Activated CD4-positive, alpha-beta T cell treated with anti-CD3 and anti-CD28 coated beads, Interleukin-2, Interleukin-4, amounts not matched to agents 100 ng/mL and 50 ng/mL, durations not matched to agents 16 hours and 8 hours (primary cell): Measurements from ENCODE around the gene PLXND1.
A peak's percentile ranks its signal among the peaks of the same experiment; 100 is the strongest.

Source experiments
- DNase-seq: peaks from one replicate; pipeline ENCODE4 v3.0.0-alpha.2; 2020; ENCODE audit warnings: low spot score

The PLXND1 gene

DNA sequence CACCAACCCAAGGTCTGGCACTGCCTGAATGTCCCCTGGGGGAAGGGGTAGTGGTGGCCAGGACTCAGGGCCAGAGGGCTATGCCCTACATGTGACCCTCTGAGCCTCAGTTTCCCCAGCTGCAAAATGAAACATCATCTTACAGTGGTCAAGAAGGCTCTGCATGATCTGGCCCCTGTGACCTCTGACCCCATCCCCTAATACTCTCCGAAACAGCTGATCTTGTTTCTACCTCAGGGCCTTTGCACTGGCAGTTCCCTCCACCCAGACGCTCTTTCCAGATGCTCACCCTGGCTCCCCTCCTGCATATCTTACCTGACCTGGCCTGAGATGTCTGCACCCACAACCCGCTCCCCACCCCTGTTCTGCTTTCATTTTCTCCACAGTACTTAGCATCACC, 21.8 kb downstream of the PLXND1 start:
- no peak for DNase-seq

DNA sequence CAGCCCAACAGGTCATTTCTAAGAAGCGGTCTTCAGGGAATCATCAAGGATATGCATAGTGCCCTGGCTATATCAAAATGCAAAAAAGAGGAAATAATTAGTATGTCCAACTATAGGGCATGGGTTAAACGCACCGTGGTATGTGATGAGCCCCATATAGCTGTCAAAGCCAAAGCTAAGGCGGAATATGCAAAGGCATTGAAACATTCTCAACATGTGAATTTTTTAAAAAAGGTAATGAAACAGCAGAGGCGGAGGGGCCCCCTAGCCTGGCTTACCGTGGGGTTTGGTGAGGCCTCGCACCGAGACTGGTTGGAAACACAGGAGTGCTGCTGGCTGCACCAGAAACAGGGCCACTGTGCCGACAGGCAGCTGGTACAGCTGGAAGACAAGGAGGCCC, 23.2 kb downstream of the PLXND1 start:
- no peak for DNase-seq

DNA sequence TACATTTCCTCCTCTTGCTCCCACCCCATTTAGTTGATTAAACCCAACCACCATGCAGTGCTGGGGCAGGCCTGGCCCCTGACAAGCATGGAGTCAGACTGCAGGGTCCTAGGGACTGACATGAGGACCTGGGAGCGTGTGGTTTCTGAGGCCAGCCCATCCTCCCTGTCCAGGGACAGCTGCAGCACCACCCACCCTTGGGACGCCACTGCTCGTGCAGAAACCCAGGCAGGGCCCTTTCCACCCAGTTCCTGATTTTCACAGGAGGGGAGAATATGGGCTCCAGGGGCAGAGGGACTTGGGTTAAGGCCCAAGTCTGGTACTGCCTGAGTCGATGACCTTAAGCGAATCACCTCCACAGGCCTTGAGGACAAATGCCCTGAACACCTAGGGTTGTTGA, 23.7 kb downstream of the PLXND1 start:
- no peak for DNase-seq

DNA sequence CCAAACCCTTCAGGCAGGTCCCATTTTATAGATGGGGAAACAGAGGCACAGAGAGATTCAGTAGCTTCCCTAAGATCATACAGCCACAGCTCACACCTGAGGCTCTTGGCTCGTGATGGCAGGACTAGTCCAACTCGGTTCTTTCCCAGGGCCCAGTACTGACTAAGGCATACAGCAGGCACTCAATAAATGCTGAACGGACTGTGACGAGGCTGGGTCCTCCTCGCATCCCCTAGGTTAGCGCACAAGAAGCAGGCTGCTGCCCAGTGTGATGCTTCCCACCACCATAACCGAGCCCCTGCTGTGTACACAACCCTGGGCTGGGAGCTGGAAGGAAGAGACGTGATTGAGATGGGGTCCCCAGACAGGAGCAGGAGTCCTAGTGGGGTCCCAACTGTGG, 24.9 kb downstream of the PLXND1 start:
- DNase-seq, result no peak

DNA sequence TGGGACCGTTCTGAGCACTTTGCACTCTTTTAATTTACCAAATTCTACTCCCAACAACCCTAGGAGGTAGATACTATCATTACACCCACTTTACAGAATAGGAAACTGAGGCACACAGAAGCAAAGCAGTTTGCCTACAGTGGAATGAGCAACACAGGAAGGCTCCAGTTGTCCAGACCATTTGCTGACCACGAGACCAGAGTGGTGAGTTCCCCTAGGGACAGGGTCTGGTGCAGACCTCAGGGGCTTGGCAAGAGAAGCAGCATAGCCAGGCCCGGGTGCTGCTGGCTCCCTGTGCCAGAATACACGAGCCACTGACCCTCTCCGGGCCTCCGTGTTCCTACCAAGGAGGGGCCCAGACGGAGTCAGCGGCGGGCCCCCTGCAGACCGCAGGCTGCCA, 26.5 kb downstream of the PLXND1 start:
- DNase-seq, result no peak

DNA sequence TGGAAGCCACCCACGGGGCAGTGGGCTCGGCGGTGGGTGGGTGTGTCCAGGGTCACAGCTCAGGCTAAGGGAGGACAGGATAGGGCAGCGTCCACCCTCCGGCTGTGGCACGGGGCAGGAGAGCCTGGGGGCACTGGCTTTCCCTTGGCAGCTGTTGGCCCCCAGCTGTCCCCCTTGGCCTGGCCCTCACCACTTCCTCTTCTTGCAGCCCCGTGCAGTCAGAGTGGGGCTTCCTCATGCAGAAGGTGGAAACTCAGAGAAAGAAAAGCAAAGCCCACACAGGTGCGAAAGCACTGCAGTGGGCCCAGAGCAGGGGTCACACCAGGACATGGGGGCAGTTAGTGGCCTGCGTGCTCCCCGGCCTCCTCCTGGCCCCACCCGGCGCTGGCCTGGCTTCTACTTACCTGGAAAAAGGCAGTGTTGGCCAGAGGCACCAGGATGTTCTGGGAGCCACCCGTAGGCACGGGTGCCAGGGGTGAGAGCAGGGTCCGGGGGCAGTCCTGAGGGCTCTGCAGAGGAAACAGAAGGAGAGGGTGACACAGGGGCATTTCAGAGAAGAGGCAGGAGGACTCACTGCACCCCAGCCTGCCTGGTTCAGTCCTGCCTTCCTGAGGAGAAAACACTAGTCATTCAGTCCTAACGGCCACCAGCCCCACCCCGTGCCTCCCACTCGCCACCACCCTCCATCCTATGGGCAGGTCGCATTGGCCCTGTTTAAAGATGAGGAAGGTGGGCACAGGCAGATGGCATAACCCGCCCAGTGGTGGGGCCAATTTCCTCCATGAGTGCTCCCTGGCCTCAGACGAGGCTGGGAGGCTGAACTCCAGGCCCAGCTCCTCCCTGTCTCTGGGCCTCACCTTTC, 28.3 kb downstream of the PLXND1 start:
- no peak for DNase-seq

DNA sequence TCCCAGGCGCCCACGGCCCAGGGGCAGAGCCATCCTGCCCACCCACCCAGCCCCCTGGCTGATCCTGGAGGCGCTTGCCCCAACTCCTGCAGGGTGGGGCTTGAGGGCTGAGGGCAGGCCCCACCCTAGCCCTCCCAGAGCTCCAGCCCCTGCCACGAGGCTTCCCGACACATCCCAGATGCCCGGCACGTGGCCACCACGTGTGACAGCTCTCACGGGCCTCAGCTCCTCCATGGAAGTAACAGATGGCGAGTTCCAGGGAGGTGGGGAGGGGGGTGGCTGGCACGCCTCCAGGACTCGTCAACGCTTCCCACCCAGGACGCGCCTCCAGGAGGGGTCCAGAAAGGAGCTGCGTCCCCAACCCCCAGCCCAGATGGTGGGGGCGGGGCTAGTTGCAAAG, 29.1 kb downstream of the PLXND1 start:
- no peak for DNase-seq

DNA sequence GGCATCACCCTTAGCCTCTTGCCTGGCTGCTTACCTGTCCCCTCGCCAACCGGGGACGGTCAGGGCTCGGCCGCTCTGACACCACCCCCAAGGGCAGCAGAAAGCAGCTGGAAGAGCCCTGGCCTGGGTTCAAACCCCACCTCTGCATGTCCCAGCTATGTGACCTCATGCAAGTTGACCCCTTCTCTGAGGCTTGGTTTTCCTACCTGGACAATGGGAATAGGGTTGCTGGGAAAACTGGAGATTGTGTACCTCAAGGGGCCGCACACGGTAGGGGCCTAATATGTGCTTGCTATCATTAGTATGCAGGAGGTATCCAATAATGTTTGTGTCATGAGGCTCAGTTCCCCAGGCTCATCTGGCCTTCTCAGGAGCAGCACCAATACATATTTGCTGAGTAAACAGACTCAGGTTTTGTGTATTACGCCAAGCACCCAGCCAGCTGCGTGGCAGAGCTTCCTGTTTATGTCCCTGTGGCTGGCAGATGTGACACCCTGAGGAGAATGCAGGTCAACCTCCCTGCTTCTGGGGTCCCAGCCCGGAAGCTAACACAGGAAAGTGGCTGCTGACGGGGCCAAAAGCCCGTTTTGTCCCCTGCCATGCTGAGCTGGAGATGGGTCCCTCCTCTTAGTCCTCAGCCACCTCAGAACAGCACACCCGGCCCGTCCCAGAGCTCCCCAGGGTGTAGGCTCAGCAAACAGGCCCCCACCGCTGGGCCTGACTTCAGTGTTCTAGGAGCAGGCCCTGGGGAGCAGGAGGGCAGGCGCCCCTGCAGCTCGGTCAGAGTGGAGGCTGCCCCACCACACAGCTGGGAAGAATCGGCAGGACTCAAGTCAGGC, 29.7 kb downstream of the PLXND1 start:
- DNase-seq, result peak; percentile 35

DNA sequence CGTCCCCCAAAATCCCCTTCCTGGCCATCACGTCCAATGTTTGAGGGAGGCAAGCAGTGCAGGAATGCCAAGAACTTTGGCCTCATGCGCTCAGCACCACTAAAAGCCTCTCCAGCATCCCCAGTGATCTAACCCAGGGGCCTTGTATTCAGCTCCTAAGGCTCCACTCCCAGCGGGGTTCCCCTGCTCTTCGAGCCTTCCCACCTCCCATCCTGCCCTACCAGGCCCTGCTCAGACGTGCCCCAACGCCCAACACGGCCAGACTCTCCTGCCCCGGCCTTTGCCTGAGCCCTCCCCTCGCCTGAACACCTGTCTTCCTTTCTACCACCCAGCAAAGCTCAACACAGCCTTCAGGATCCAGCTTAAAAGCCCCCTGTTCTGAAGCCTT, 30.5 kb downstream of the PLXND1 start:
- DNase-seq, result no peak

DNA sequence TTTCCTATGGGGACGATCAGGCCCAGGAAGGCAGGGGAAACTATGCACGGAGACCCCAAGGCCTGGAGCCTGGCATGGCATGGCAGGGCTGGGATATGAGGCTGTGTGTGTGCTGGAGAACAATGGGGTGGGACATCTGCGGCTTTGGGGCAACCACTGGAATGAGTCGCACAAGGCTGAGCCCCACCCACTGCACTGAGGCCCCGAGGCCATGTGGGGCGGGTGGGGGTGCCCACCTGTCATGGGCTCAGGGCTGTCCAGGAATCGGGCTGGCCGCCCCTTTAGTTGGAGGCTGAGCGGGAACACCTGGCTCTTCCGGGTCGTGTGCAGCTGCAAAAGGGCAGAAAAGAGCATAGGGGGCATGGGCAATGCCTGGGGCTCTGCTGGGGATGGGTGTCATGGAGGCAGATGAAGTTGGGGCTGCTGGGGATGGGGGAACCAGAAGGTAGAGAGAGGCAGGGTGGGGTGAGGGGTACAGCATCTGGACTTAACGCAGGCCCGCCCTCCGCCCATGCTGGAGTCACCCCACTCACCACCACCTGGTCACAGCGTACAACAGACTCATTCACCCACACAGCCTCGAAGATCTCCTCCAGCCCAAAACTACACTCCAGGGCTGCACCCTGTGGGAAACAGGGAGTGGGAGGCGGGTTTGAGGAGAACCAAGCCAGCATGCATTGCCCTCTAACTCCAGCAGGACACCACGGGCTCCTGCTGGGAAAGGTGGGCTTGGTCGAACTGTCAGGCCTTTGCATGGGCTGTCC, 31.1 kb downstream of the PLXND1 start:
- DNase-seq, result no peak

DNA sequence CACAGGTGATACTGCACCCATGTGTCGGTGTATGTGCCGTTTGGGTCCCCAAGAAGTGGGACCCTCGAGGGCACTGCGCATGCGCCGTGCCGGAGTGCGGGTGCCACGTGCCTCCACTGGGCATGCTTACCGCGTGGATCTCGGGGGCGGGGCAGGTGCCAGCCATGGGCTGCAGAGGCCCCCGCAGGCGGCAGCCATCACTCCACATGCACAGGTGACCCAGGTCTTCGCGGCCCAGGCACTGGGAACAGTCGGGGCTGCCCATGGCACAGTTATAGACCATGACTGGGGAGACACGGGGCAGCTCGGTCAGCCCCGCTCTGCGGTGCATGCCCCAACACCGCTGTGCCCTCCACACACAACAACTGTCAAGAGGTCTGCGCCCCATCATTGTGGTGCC, 32.3 kb downstream of the PLXND1 start:
- DNase-seq, result no peak

DNA sequence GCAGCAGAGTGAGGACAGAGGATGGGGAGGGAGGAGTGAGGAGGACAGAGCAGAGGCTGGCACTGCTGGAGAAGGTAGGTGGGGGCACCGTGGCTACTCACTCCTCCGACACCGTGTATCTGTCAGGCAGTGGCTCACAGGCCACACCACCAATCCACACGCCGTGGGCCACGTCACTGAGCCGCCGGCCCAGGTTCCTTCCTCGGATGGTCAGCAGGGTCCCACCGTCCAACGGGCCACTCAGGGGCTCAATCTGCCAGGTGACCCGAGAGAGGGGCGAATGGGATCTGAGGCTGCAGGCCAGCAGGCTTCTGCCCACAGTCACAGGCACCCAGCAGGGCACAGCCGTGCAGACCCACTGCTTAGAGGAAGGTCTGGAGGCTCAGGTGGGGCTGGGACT, 33.0 kb downstream of the PLXND1 start:
- DNase-seq, result no peak

DNA sequence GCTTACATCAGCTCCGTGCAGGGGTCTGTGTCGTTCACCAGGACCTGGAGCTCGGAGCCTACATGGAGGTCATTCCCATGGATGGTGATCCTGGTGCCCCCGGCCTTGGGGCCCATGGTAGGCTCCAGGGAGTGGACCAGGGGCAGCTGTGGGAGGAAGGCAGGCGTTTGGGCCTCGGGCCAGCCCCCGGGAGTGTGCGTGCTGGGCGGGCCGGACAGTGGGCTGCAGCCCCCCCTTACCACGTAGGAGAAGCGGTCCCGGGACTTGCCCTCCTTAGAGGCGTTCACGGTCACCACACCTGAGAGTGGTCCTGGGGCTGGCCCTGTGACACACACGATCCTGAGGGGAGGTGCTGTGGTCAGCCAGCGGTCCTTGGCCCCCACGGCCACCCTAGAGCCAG, 33.9 kb downstream of the PLXND1 start:
- no peak for DNase-seq

DNA sequence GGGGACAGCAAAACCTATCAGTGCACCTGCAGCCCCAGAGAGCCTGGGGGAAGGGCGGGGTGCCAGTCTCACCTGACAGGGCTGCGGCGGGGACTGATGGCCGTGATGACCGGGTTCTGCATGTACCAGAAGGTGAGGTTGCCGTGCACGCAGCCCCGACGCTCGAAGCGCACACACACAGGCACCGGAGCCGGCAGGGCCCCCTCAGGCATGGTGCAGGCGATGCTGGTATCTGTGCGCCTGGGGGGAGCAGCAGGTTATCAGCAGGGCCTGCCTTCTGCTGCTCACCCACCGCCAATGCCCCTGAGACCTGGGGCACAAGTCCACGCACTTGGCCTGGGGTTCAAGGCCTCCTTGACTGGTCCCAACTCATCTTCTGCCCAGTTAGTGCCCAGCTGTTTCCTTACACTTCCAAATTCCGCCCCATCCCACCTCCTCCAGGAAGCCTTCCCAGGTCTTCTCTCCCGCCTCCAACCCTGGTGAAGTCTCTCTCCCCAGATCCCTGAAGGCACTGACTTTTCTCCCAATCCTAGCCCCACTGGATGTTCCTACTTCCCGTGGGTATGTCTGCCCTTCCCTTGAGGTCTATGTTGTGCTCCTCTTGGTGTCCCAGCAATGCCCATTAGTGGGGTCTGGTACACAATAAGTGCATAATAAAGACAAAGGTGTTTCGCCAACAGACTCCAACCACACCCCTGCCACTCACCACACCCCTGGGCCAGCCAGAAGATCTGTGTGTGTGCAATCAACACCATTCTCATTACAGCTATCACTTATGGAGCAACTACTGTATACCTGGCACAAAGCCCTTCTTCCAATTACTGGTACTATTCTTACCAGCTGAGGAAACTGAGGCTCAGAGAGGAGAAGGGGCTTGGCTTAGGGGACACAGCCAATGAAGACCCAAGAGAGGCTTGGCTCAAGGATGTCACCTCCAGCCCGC, 34.6 kb downstream of the PLXND1 start:
- DNase-seq, result no peak

DNA sequence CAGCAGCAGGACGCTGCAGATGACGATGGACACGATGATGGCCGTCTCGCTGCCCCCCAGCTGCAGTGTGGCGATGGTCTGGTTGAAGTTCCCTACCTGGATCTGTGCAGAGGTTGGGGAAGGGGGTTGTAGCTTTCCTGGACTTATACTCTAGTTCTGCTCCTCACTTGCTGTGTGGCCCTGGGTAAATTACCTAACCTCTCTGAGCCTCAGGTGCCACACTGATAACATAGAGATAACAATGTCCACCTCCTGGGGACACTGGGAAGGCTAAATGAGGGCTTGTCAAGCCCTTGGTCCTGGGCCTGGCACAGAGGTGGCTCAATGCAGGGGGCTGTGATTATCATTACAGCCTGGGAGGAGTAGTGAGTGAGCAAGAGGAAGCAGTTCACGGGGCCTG, 36.6 kb downstream of the PLXND1 start:
- no peak for DNase-seq

DNA sequence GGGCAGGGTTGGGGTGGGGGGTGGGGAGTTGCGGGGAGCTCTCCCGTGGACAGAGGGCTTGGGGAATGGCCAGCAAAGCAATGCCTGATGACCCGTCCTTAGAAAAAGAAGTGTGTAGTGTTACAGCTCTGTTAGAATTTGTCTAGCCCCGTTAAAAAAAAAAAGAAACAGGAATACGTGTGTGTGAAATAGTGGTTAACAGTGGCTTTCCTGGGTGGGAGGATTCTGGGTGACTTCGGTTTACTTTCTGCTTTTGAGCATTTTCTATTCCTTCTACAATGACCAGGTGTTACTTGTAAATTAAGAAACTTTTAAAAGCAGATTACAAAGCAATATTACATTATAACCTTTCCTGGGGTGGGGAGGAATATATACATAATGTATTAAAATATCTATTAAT, 38.5 kb downstream of the PLXND1 start:
- no peak for DNase-seq

DNA sequence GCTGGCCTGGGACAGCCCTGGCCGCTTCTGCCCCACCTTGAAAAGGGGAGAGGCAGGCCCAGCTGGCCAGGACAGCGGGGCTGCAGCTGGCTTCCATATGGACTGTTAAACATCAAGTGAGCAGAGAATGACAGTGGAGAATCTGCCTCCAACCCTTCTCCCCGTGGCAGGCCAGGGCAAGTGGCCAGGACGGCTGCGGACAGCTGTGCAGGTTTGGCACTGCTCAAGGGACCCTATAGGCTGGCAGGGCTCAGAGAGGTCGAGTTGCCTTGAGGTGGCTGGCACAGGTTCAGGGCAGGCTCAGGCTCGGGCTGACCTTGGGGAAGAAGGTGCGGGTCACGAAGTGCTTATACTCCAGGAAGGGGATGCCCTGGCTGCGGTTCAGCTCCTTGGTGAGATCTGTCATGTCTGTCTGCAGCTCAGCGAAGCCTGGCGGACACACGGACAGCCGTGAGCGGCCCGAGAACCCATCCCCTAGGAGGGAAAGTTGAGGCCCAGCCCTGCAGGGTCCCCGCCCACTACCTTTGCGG, 39.2 kb downstream of the PLXND1 start:
- DNase-seq, result no peak

DNA sequence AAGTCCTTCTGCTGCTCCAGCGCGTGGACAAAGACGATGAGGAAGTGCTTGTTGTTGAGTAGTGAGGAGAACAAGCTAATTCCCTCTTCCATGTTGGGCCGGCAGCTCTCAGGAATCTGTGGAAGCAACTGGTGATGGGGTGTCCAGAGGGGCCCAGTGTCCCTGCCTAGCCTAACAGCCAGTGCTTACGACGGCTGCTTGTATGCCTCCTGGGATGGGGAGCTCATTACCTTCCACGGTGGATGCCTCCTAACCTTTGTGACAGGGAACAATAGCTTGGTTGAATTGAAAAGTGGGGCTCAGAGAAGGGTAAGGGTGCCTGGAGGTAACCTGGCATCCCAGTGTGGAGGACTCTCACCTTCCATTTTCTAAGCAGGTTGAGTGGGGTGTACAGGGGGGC, 40.6 kb downstream of the PLXND1 start:
- DNase-seq, result no peak

DNA sequence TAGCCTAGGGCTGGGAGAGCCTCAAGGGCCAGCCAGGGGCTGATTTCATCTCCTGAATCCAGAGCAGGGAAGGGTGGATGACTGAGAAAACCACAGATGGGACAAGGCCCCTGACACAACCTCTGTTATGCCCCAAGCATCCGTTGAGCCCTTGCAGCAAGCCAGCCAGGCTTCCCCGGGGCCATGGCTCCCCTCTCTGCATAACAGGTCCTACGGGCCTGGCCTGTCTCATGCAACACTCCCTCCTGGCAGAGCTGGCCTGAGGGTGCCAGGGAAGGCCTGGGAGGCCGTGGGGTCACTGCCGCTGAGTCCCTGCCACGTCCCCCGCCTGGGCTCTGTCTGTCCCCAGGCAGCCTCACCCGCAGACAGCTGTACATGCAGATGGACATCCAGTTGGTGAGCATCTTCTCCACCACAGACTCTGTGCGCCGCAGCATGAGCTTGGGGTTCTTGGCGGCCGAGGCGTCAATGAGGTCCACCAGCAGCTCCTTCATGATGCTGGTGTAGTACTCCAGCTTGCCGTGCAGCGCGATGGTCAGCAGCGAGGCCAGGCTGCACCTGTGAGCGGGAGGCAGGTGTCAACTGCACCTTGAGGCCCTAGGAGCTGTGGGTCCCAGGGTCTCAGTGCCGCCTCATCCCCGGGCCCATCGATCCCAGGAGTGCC, 41.4 kb downstream of the PLXND1 start:
- no peak for DNase-seq

DNA sequence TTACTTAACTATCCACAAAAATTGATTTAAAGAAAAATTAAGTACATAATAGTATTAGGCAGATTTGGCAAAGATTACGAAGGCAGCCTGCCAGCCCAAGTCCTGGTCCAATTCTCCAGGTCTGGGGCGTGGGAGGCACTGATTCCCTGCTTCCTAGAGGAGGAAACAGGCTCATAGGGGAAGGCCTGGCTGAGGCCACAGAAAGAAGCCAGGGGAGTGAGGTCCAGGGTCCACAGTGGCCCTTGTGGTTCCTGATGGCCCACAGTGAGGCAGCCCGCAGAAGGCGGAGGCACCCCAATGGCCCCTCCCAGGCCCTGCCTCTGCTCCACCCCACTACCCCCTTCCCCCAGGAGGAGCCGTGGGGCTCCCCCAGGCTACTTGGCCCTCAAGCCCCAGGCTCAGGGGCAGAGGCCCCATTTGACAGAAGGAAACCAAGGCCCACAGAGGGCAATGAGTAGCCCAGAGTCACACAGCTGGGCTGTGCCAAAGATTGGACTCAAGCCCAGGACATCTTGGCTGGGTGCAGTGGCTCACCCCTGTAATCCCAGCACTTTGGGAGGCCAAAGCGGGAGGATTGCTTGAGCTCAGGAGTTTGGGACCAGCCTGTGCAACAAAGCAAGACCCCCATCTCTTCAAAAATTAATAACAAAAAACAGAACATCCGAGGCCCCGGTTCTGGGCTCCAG, 42.5 kb downstream of the PLXND1 start:
- DNase-seq, result no peak
